Measurements from ENCODE around the gene P2RY8. TPM values are rescaled to one million over a fixed set of nuclear protein-coding genes. Genes with fewer than 3 reads are reported as not detected.
"Not testable (repeated sequence)": the region's sequence is repeated elsewhere in the genome, so short reads cannot be mapped to it uniquely, and the experiment has no call there.

P2RY8 gene
- total and polyA plus RNA-seq, 4 donors = 0.51 to 8.3 (median 4.4) TPM

- H3K4me3 ChIP-seq = no peak overlapping the region
- no peaks in the 10 kb centered on the region for H3K36me3 ChIP-seq (ENCODE audit: control insufficient read depth in 4 of 4, insufficient read depth in 4 of 4, low read length in 4 of 4)
- H3K27ac ChIP-seq (ENCODE audit: low read depth in 1 of 2, low read length in 1 of 2) = no peak overlapping the region
- no peak overlapping the region for H3K9ac ChIP-seq (ENCODE audit: insufficient read depth in 1 of 2, low read length in 2 of 2)
- no peaks in the 10 kb centered on the region for H3K4me1 ChIP-seq (ENCODE audit: control insufficient read depth in 5 of 5, insufficient read depth in 5 of 5, low read length in 5 of 5)
- 84 to 95% methylated on average over 2 of the region's 2 CpGs for WGBS, 2 donors
- ATAC-seq (ENCODE audit: insufficient read depth, low FRiP score) (no peak), DNase-seq (no peak)
- H3K9me3 ChIP-seq (ENCODE audit: control insufficient read depth in 4 of 4, insufficient read depth in 3 of 4, low read length in 3 of 4) = peaks cover 0 to 6% (median 0%) of the 10 kb centered on the region in 4 donors
- no peaks in the 10 kb centered on the region for H3K27me3 ChIP-seq (ENCODE audit: control insufficient read depth in 3 of 3, insufficient read depth in 3 of 3, low read length in 2 of 3)
- TF ChIP-seq, protein P1, sequence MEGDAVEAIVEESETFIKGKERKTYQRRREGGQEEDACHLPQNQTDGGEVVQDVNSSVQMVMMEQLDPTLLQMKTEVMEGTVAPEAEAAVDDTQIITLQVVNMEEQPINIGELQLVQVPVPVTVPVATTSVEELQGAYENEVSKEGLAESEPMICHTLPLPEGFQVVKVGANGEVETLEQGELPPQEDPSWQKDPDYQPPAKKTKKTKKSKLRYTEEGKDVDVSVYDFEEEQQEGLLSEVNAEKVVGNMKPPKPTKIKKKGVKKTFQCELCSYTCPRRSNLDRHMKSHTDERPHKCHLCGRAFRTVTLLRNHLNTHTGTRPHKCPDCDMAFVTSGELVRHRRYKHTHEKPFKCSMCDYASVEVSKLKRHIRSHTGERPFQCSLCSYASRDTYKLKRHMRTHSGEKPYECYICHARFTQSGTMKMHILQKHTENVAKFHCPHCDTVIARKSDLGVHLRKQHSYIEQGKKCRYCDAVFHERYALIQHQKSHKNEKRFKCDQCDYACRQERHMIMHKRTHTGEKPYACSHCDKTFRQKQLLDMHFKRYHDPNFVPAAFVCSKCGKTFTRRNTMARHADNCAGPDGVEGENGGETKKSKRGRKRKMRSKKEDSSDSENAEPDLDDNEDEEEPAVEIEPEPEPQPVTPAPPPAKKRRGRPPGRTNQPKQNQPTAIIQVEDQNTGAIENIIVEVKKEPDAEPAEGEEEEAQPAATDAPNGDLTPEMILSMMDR (IDR thresholded peaks at IDR 0.05; ENCODE audit: control extremely low read depth, extremely low read depth) = no peak
Measured at GRCh38 chrX:1545776-1546408, 8.9 kb upstream of the P2RY8 start.

DNA sequence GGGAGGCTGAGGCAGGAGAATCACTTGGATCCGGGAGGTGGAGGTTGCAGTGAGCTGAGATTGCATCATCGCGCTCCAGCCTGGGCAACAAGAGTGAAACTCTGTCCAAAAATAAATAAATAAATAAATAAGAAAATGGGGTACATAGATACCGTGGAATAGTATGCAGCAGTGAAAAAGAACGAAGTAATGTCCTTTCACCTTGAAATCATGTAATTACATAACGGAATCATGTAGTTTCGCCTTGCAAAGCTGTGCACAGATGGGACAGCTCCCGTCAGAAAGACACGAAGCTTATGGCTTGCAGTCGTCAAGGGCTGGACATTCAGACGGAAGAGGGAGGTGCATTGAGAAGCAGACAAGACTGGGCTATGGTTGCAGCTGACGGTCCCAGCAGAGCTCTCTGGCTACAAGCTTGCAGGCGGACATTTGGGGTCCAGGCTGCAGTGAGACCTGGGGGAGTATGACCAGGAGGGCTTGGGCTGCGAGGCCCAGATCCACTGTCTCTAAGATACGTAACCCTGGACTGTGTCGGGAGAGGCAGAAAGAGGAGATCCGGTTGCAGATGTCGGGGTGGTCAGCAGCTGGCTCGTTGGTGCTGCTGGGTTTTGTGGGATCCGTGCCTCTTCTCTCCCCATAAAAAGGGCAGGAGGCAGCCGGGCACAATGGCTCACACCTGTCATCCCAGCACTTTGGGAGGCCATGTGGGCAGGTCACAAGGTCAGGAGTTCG, 6.2 kb upstream of the P2RY8 start:
- TF ChIP-seq, protein P1 (IDR thresholded peaks at IDR 0.05; ENCODE audit: control extremely low read depth, extremely low read depth) = no peak
- Histone ChIP-seq H3K9me3 (ENCODE audit: control insufficient read depth in 4 of 4, insufficient read depth in 3 of 4, low read length in 3 of 4) (peaks cover 0 to 5% (median 0%) of the 10 kb centered on the region in 4 donors), H3K9ac (ENCODE audit: insufficient read depth in 1 of 2, low read length in 2 of 2) (no peak overlapping the region), H3K27me3 (ENCODE audit: control insufficient read depth in 3 of 3, insufficient read depth in 3 of 3, low read length in 2 of 3) (no peaks in the 10 kb centered on the region), H3K36me3 (ENCODE audit: control insufficient read depth in 4 of 4, insufficient read depth in 4 of 4, low read length in 4 of 4) (no peaks in the 10 kb centered on the region), H3K4me3 (no peak overlapping the region), H3K4me1 (ENCODE audit: control insufficient read depth in 5 of 5, insufficient read depth in 5 of 5, low read length in 5 of 5) (no peaks in the 10 kb centered on the region), H3K27ac (ENCODE audit: low read depth in 1 of 2, low read length in 1 of 2) (no peak overlapping the region)
- no peak for ATAC-seq (ENCODE audit: insufficient read depth, low FRiP score)
- WGBS, 2 donors = 94% methylated on average over 22 of the region's 22 CpGs
- DNase-seq = no peak

DNA sequence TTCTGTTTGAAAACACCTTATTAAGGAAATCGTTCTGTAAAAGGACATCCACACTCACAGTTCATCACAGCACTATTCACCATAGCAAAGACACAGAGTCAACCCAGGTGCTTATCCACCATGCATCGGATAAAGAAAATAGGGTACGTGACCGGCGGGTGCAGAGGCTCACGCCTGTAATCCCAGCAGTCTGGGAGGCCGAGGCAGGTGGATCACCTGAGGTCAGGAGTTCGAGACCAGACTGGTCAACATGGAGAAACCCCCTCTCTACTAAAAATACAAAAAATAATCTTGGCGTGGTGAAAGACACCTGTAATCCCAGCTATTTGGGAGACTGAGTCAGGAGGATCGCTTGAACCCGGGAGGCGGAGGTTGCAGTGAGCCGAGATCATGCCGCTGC, 2.2 kb upstream of the P2RY8 start:
- not testable (repeated sequence) for ATAC-seq (ENCODE audit: insufficient read depth, low FRiP score)

GRCh38 chrX:1537716-1538090, 718 bp upstream of the P2RY8 start:
- not testable (repeated sequence) for H3K27me3 ChIP-seq (ENCODE audit: control insufficient read depth in 3 of 3, insufficient read depth in 3 of 3, low read length in 2 of 3); H3K9me3 ChIP-seq (ENCODE audit: control insufficient read depth in 4 of 4, insufficient read depth in 3 of 4, low read length in 3 of 4); ATAC-seq (ENCODE audit: insufficient read depth, low FRiP score); DNase-seq; H3K4me3 ChIP-seq; H3K27ac ChIP-seq (ENCODE audit: low read depth in 1 of 2, low read length in 1 of 2); H3K9ac ChIP-seq (ENCODE audit: insufficient read depth in 1 of 2, low read length in 2 of 2); H3K4me1 ChIP-seq (ENCODE audit: control insufficient read depth in 5 of 5, insufficient read depth in 5 of 5, low read length in 5 of 5); H3K36me3 ChIP-seq (ENCODE audit: control insufficient read depth in 4 of 4, insufficient read depth in 4 of 4, low read length in 4 of 4)
- 44 to 61% methylated on average over 7 of the region's 7 CpGs for WGBS, 2 donors

More for the DNA sequence above, 2.2 kb upstream of the P2RY8 start:
- not testable (repeated sequence) for H3K27me3 ChIP-seq (ENCODE audit: control insufficient read depth in 3 of 3, insufficient read depth in 3 of 3, low read length in 2 of 3); H3K36me3 ChIP-seq (ENCODE audit: control insufficient read depth in 4 of 4, insufficient read depth in 4 of 4, low read length in 4 of 4); DNase-seq; H3K9ac ChIP-seq (ENCODE audit: insufficient read depth in 1 of 2, low read length in 2 of 2); H3K4me1 ChIP-seq (ENCODE audit: control insufficient read depth in 5 of 5, insufficient read depth in 5 of 5, low read length in 5 of 5); H3K4me3 ChIP-seq; H3K27ac ChIP-seq (ENCODE audit: low read depth in 1 of 2, low read length in 1 of 2); H3K9me3 ChIP-seq (ENCODE audit: control insufficient read depth in 4 of 4, insufficient read depth in 3 of 4, low read length in 3 of 4)
- WGBS, 2 donors = 95 to 97% methylated on average over 14 of the region's 14 CpGs
